A172 (cell line): ENCODE results near the gene SLC27A3. TPM values are rescaled to one million over a fixed set of nuclear protein-coding genes. Genes with fewer than 3 reads are reported as not detected.
"Not testable (repeated sequence)": the region's sequence is repeated elsewhere in the genome, so short reads cannot be mapped to it uniquely, and the experiment has no call there.

Experiments
- DNase-seq: peaks from one replicate; pipeline ENCODE4 v3.0.0-alpha.2; 2015; ENCODE audit warnings: low spot score
- total RNA-seq: library from RNA; depleted of rRNA; stranded (reverse); fragments of >200 nt; shearing (Covaris generic); gene quantifications from 2 replicates; pipeline ENCODE4 v1.2.3, GENCODE V29; 2014

SLC27A3 gene
- total RNA-seq, 1 experiment from 2014 or later: 1.8 TPM

DNA sequence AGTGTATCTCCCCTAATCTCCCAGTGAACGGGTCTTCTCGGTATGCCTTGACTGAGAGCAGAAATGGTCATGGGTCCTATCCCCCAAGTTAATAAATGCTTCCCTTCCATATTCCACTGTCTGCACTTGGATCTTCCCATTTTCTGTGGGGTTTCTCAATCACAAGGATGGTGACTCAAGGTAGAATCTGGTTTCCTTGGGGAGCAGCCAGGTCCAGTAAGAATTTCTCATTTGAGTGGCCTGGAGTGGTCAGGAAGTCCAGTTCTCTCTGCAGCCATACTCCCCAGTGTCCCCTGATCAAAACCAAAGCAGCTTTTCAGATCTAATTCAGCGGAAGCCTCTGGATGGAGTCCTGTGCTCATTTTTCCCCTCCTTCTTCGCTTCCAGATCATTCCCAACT is 14.8 kb upstream of the SLC27A3 start:
- DNase-seq: no peak

DNA sequence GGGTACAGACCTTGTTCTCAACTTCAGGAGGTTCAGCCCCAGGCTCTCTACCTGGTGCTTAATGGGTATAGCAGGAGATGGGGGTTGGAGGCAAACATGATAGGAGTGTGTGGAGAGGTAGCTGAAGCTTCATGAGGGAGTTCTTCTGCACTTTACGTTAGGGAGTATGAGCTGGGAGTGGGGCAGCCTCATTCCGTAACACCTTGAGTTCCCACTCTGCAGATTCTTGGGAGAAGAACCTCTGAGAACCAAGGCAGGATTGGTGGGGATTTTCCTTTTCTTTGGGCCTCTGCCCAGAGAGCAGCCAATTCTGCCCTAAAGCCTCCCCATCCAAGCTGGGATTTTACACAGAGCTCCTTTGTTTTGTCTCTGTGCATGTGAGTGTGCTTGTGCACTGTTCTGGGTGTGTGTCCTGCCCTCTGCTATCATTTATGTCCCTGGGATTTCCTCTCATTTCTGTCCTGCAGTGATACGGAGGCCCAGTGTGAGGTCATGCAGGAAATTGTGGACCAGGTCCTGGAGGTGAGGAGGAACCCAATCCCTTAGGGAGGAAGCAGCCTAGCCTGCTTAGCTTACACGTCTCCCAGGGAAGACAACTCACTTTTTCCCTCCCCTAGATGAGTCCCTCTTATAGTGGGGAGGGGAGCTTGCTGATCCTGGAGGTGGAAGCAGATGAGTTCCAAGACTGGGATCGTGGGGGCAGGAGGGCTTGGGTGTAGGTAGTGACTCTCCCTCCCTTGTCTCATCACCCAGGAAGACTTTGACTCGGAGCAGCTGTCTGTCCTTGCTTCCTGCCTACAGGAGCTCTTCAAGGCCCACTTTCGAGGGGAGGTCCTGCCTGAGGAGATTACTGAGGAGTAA is 11.6 kb upstream of the SLC27A3 start:
- no peak for DNase-seq

DNA sequence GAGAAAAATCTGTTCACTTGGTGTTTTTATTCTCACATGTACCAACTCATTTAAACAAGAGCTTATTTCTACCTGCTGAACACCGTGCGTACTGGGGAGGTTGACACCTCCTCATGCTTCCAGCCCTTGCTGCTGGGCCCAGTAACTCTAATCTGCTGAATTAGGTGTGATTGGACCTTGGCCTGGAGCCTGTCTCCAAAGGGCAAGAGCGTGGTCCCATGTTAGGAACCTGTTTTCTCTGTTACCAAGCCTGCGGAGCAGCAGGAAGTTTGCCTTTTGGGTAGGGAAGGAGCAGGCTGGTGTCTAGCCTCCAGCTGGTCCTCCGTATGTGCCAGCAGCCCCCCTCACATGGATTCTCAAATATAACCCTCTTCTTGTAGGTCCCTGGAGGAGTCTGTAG is 10.9 kb upstream of the SLC27A3 start:
- no peak for DNase-seq

DNA sequence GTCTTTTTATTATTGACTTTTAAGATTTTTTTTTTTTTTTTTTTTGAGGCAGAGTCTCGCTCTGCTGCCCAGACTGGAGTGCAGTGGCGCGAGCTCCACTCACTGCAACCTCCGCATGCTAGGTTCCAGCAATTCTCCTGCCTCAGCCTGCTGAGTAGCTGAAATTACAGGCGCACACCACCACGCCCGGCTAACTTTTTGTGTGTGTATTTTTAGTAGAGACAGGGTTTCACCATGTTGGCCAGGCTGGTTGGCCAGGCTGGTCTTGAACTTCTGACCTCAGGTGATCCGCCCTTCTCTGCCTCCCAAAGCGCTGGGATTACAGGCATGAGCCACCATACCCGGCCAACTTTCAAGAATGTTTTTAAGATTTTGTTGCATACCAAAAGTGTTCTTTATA is 8.5 kb upstream of the SLC27A3 start:
- DNase-seq: not testable (repeated sequence)

DNA sequence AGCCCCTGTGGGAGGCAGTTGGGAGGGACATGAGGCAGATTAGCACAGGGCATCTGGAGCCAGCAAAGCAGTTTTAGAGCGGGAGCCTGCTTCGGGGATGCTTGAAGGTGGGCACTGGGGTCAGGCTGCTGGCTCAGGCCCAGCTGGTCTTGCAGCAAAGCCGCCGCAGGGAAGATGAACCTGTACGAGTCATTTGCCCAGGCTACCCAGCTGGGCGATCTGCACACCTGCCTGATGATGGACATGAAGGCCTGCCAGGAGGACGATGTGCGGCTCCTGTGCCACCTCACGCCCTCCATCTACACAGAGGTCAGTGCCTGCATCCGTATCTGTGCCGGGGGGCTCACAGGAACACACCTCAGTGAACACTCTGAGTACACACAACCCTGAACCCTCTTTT is 7.7 kb upstream of the SLC27A3 start:
- no peak for DNase-seq

DNA sequence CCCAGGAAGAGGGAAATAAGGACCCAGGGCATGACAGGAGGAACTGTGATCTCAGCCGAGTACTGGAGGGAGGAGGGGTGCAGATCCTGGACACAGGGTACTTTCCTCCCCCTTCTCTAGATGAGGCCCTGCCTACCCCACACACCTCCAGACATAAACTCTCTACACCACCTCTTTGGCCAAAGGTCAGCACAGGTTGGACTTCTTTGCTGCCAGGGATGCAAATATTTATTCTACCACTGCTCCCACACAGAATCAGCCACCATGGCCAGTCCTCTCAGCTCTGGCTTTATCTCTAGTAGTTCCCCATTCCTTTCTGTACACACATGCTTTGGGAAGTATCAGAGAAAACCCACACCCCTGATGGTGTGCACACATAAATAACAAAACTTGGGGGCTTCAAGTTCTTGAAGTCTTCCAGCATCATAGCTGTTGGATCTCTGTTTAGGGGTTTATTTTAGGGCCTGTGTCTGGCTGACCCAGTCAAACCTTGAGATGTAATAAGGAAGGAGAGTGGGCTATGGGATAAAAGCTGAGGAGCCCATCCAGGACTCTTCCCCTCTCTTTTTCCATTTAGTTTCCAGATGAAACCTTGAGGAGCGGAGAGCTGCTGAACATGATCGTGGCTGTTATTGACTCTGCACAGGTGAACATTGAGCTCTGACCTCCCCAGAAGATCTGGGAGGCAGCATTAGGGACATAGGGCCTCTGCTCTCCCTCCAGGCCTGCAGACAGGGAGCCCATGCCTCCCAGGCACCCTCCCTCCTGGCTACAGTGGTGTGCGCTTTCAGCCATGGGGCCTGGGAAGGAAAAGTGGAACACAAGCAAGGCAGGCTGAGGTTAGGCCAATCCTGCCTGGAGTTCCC is 6.7 kb upstream of the SLC27A3 start:
- no peak for DNase-seq

DNA sequence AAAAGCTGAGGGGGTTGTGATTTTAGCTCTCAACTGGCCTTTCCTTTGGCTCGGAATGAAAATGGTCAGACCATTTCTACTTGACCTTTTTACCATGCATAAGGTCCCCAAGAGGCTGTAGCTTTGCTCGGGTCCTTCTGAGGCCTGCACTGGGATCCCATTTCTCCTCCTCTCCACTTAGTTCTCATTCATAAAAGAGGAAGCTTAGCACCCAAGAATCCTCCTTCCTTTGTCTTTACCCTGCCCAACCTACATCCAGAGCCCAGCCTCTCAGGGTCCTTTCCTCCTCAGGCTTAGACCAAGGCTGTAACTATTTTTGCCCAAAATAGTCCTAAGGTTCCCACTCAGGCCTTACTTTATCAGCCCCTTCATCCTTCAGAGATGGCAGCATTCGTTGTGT is 6.0 kb upstream of the SLC27A3 start:
- no peak for DNase-seq

DNA sequence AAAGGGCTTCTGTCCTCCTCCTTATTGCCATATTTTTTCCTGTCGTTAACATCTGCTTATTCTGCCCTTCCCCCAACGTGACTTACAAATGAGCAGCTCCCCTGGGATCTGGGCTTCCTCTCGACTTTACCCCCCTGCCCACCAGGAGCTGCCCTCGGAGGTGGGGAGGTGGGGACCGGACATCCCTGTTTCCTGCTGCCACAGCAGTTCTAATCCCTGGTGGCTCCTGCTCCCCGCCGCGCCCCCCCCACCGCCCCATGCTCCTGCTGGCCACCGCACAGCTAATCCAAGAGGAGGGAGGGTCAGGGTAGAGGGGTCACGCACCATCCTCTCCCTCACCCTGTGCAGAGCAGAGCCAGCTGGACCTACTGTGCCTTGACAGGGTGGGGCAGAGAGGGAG is 4.4 kb upstream of the SLC27A3 start:
- DNase-seq: no peak

DNA sequence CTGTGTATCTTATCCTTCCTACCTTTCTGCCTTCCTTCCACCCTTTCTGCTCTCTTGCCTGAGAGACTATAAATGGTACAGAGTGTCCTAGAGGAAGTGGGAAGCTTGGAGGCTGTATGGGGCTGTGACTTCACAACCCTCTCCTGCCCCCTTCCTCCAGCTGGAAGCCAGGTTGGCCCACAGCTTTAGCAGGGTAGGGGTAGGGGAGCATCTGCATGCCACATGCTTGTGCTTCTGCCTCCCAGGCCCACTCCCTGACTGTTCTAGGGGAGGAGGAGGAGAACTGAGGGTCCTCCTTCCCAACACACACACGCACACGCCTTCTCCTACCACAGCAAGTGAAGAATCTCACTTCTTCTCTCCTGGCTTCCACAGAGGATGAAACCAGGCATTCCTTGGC is 3.9 kb upstream of the SLC27A3 start:
- no peak for DNase-seq

DNA sequence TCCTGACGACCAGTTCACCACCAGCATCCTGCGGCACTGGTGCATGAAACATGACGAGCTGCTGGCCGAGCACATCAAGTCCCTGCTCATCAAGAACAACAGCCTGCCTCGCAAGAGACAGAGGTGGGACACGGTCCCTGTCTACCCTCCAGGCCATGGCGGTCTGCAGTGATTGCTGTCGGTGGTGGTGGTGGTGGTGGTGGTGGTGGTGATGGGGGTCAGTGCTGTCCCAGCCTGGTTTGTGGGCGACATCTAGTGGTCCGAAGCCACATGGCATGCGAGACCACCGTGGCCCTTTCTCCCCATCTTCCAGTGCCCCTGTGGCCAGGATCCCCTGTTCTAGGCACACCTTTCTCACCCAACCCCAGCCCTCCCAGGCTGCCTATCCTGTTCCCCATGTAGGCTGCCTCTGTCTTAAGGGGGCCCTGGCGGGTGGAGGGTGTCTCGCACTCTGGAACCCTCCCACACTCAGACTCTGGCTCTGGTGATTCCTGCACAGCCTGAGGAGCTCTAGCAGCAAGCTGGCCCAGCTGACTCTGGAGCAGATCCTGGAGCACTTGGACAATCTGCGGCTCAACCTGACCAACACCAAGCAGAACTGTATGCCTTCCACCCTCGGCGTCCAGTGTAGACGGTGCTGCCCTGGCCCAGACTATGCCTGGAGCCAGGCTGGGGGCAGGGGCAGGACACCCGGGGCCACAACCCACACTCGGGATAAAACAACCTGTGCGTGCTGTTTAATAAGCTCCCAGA is 3.2 kb upstream of the SLC27A3 start:
- DNase-seq: no peak

DNA sequence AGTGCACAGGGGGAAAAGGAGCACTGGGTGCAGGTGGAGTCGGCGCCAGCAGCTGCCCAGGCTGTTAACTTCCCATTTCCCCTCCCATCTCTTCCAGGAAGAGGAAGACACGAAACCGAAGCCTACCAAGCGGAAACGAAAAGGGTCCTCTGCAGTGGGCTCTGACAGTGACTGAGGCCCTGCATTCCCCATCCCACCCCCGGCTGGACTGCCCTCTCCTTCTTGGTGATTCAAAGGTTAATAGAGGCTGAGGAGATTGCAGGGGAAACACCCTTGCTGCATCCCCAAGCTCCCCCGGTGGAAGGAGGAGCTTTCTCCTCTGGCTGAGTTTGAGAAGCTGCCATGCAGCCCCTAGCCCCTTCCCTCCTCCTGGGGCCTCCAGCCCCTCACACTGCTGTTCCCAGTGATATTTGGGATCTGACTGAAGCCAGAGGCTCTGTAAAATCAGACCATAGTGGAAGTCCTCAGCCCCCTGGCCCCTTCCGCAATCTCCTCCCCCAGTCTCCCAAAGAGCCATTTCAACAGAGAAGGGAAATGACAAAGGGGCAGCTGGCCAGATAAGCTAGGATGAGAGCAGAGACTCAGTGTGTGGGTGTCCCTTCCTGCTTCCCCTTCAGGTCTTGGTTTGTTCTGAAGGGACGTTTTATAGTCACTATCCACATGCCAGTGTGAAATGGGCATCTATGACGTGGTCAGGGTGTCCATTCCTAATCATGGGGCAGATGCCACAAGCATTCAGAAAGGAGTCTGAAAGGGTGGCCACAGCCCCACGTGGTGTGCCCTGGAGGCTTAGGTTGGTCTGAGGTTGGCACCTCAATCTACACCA is 1.9 kb upstream of the SLC27A3 start:
- DNase-seq: no peak

DNA sequence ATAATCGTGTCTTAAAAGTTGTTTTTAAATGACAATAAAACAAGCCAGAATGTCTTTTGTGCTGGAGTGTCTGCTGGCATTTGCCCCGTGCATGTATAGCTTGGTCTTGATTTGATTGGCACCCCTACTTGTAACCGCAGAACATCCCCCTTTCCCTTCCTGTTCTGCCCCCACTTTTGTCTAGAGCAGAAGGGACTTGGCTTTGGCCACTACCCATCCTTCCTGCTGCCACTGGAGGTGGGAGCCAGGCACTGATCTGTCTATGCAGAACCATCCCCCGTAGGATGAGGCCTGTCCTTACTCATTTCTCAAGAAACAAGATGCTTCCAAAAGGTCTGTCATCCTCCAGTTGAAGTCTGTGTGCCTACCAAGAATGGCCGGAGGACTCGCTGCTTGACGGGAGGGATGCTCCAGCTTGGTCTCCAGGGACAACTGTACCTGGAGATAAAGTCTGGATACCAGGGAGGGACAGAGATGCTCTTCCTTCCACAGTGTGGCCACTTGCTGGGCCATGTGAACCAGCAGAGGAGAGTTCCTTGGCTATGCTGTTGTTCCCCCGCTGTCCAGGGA is 1.1 kb upstream of the SLC27A3 start:
- no peak for DNase-seq

DNA sequence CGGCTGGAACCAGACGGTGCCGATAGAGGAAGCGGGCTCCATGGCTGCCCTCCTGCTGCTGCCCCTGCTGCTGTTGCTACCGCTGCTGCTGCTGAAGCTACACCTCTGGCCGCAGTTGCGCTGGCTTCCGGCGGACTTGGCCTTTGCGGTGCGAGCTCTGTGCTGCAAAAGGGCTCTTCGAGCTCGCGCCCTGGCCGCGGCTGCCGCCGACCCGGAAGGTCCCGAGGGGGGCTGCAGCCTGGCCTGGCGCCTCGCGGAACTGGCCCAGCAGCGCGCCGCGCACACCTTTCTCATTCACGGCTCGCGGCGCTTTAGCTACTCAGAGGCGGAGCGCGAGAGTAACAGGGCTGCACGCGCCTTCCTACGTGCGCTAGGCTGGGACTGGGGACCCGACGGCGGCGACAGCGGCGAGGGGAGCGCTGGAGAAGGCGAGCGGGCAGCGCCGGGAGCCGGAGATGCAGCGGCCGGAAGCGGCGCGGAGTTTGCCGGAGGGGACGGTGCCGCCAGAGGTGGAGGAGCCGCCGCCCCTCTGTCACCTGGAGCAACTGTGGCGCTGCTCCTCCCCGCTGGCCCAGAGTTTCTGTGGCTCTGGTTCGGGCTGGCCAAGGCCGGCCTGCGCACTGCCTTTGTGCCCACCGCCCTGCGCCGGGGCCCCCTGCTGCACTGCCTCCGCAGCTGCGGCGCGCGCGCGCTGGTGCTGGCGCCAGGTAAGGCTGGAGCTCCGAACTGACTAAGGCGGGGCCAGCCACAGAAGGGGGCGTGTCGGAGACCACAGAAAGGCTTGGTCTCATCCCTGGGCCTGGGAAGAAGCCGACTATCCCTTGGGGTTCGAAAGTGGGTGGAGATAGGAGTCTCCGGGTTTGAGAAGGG is 486 bp downstream of the SLC27A3 start:
- DNase-seq: no peak

DNA sequence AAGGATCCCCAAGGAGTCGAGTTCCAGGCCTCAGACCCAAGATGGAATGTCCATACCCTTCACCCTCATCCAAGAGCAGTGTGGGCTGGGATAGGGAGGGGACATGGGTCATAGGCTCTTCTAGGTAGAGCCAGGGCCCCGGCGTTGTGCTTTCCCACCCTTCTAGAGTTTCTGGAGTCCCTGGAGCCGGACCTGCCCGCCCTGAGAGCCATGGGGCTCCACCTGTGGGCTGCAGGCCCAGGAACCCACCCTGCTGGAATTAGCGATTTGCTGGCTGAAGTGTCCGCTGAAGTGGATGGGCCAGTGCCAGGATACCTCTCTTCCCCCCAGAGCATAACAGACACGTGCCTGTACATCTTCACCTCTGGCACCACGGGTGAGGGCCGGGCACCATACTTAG is 1.1 kb downstream of the SLC27A3 start:
- no peak for DNase-seq

DNA sequence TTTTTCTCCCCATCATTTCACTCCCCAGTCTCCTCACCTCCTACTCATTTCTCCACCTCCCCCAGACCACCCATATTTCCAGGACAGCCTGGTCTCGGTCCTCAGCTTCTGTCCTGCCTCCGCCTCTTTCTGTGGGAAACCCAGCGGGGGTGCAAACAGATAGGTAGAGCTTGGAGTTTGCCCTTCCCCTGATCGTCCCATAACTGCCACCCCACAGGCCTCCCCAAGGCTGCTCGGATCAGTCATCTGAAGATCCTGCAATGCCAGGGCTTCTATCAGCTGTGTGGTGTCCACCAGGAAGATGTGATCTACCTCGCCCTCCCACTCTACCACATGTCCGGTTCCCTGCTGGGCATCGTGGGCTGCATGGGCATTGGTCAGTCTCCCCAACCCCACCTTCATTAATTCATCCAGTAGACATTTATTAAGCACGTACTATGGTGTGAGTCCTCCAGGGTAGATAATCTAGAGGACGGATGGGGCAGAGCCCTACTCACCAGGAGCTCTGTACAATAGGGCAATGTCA is 1.7 kb downstream of the SLC27A3 start:
- DNase-seq: no peak

DNA sequence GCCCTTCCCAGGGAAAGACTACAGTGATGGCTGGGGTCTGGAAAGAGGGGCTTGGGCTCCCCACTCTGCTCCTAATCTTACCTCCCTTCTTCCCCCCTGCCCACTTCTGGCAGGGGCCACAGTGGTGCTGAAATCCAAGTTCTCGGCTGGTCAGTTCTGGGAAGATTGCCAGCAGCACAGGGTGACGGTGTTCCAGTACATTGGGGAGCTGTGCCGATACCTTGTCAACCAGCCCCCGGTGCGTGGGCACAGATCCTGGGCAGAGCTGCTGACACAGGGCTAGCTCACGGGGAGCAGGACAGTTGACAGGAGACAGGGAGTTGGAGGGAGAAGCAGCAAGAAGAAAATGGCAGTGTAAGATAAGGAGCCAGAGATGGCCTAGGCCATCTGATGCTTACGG is 2.4 kb downstream of the SLC27A3 start:
- no peak for DNase-seq

DNA sequence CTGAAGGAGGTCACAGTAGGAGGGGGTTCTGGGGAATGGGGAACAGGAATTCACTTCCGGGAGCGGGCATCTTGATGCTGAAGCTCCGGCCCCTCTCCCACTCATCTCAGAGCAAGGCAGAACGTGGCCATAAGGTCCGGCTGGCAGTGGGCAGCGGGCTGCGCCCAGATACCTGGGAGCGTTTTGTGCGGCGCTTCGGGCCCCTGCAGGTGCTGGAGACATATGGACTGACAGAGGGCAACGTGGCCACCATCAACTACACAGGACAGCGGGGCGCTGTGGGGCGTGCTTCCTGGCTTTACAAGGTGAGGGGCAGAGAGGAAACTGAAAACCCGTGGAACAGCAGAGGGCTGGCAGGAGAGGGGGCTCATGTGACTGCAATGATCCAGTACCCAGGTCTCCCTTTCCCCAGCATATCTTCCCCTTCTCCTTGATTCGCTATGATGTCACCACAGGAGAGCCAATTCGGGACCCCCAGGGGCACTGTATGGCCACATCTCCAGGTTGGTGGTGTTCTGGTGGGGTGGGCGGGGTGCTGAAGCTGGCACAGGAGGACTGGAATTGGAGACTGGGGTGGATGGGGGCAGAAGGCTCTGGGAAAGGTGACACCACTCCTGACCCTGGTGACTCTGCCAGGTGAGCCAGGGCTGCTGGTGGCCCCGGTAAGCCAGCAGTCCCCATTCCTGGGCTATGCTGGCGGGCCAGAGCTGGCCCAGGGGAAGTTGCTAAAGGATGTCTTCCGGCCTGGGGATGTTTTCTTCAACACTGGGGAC is 3.0 kb downstream of the SLC27A3 start:
- no peak for DNase-seq

DNA sequence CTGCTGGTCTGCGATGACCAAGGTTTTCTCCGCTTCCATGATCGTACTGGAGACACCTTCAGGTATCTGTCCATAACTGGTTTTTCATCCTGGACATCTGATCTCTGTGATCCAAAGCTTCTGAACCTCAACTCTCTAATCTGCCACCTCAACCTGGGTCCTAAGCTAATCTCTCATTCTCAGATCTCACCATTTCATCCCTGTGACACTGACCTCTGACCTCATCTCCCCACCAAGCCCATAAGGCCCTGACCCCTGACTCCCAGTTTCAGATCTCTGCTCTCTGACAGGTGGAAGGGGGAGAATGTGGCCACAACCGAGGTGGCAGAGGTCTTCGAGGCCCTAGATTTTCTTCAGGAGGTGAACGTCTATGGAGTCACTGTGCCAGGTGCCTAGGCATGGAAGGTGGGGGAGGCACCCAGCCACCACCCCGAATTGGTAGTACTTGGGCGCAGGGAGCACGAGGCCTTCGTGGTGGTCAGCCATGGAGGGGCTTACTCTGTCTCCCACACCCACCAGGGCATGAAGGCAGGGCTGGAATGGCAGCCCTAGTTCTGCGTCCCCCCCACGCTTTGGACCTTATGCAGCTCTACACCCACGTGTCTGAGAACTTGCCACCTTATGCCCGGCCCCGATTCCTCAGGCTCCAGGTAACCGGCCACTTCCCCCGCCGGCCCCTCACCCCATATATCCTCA is 3.8 kb downstream of the SLC27A3 start:
- no peak for DNase-seq
